ENCODE measurements around the gene STEAP3.

DNA sequence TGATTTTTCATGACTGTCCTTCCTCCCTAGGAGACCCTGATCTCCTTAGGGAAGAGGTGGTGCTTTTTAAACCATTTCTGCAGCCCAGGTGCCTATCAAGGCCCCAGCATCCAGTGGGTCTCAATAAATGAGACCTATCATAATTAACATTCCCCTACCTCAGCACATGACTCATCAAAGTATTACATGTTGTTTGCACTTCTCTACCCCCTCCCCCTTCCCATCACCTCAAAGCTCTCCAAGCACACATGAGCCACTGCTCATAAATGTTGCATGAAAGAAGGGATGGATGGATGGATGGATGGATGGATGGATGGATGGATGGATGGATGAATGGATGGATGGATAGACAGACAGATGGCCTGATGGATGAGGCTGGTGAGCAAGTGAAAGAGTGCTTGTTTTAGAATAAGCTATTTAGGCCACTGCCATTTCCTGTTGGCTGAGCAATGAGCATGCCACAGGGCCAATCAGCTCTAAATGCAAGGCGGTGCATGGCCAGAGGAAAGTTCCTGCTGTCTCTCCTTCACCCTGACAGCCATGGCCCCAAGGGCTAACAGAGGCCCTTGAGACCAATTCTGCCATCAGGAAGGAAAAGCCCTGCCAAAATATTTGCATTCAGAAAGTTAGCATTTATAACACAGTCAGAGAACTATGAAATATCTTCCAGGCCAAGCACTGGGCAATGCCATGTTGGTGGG lies 20.9 kb upstream of the STEAP3 start:
- TF ChIP-seq, protein P1, sequence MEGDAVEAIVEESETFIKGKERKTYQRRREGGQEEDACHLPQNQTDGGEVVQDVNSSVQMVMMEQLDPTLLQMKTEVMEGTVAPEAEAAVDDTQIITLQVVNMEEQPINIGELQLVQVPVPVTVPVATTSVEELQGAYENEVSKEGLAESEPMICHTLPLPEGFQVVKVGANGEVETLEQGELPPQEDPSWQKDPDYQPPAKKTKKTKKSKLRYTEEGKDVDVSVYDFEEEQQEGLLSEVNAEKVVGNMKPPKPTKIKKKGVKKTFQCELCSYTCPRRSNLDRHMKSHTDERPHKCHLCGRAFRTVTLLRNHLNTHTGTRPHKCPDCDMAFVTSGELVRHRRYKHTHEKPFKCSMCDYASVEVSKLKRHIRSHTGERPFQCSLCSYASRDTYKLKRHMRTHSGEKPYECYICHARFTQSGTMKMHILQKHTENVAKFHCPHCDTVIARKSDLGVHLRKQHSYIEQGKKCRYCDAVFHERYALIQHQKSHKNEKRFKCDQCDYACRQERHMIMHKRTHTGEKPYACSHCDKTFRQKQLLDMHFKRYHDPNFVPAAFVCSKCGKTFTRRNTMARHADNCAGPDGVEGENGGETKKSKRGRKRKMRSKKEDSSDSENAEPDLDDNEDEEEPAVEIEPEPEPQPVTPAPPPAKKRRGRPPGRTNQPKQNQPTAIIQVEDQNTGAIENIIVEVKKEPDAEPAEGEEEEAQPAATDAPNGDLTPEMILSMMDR (IDR thresholded peaks at IDR 0.05): no peak
- TF ChIP-seq ZFX (IDR thresholded peaks at IDR 0.05; ENCODE audit: borderline replicate concordance): no peak

All from 22Rv1 (cell line).